Pancreas (tissue), 10 donors: ENCODE data around the gene PDF. TPM values are rescaled to one million over a fixed set of nuclear protein-coding genes. Genes with fewer than 3 reads are reported as not detected.
"Not testable (repeated sequence)": the region's sequence is repeated elsewhere in the genome, so short reads cannot be mapped to it uniquely, and the experiment has no call there.

Source experiments
- ATAC-seq, 4 donors: fragments of 200-7000 bp; cut with Tn5 transposase; one replicate each; pipeline versions ENCODE4 v1.8.0 to v1.9.1; 2020; ENCODE audit warnings: mild to moderate bottlenecking in 4 of 4, moderate library complexity in 4 of 4
- DNase-seq, 6 donors: peaks; one replicate each; pipeline ENCODE4 v3.0.0-alpha.2; 2020
- FAIRE-seq: peaks from 2 replicates; lab custom pipeline; 2012; peaks lifted over from hg19 to GRCh38; lab: Jason Lieb, UNC
- H3K27ac ChIP-seq, 4 donors: fragments of 200-600 bp; sonication (generic); 1 replicate in 3 of 4; 2 replicates in 1 of 4; pipeline versions ENCODE4 v1.5.0 to v1.8.0; 2020
- H3K27me3 ChIP-seq, 4 donors: fragments of 200-600 bp; one replicate each; pipeline ENCODE4 v1.8.0; 2021
- H3K36me3 ChIP-seq, 3 donors: fragments of 200-600 bp; sonication (generic) in 1 of 3; one replicate each; pipeline versions ENCODE4 v1.5.0 to v1.8.0; 2020 to 2021
- H3K4me1 ChIP-seq, 3 donors: fragments of 200-600 bp; one replicate each; pipeline ENCODE4 v1.8.0; 2021
- H3K4me3 ChIP-seq, 4 donors: fragments of 200-600 bp; sonication (generic) in 2 of 4; one replicate each; pipeline versions ENCODE4 v1.5.0 to v1.8.0; 2020 to 2021
- H3K9me3 ChIP-seq, 4 donors: fragments of 200-600 bp; one replicate each; pipeline ENCODE4 v1.8.0; 2021
- WGBS, 2 donors: extraction: QIAGEN DNeasy Blood & Tissue Kit; methylation state at CpG; one replicate each; pipeline ENCODE4 v1.1.7; 2013; 5-methylcytosine and 5-hydroxymethylcytosine counted together
- intact Hi-C, 3 donors: fragments of 100-400 bp; cut with DNase I; formaldehyde crosslinking; loops; one replicate each; pipeline versions ENCODE4 v1.11.1 to v1.14.2; 2022
- polyA plus RNA-seq, 2 donors: library from polyadenylated mRNA; stranded (reverse); fragments of 200-250 nt; gene quantifications; one replicate each; pipeline ENCODE4 v1.2.3, GENCODE V29; 2013
- total RNA-seq, 6 donors: library from RNA; stranded (reverse); fragmentation: NEBNext Ultra II Directional in 4 of 6; extraction: Animal tissue kit (Norgen Biotek cat#: 25700) in 4 of 6; gene quantifications; one replicate each; pipeline versions ENCODE4 v1.2.1 to v1.2.4, GENCODE V29; 2021 to 2023
- TF ChIP-seq, protein P1 (sequence below), 4 donors: fragments of 200-600 bp; sonication (generic) in 3 of 4; IDR thresholded peaks; one replicate each; pipeline versions ENCODE4 v1.5.0 to v1.8.0; 2021; ENCODE audit warnings: antibody characterized with exemption in 4 of 4
- donor health status: healthy with polysubstance abuse.
- donor health status: DM: no; HTN: no; CAD: no; lungs with moderate emphysema.
- donor health status: DM: no; HTN: no; CAD: no.
- donor health status: control.
- donor health status: control.
- donor health status: Bipolar disorder and iron deficiency.
- donor health status: DM: yes; HTN: yes; CAD: no.
- donor health status: DM: no; HTN: no; CAD: no.
- donor health status: DM: no; HTN: no; CAD: no.
- donor health status: DM: yes; HTN: yes; CAD: no.

Gene PDF
- total and polyA plus RNA-seq, 8 donors = 2.2 to 14.0 (median 6.3) TPM

DNA sequence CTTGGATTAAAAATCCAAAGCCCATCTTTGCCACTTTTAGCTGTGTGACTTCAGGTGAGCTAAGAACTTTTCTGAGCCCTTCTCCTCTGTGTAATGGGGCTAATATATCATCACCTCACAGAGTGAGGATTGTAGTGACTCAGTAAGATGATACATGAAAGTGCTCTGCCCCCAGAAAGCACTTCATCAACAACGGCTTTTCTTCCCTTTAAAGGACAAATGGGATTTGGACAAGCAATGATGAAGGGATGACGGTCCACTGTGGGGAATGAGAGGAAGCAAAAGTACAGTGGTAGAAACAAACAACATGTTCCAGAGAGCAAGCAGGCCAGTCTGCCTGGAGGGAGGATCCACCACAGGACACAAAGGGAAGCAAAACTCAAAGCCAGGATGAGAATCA lies 35.5 kb upstream of the PDF start:
- no peak for FAIRE-seq
- TF ChIP-seq, protein P1, sequence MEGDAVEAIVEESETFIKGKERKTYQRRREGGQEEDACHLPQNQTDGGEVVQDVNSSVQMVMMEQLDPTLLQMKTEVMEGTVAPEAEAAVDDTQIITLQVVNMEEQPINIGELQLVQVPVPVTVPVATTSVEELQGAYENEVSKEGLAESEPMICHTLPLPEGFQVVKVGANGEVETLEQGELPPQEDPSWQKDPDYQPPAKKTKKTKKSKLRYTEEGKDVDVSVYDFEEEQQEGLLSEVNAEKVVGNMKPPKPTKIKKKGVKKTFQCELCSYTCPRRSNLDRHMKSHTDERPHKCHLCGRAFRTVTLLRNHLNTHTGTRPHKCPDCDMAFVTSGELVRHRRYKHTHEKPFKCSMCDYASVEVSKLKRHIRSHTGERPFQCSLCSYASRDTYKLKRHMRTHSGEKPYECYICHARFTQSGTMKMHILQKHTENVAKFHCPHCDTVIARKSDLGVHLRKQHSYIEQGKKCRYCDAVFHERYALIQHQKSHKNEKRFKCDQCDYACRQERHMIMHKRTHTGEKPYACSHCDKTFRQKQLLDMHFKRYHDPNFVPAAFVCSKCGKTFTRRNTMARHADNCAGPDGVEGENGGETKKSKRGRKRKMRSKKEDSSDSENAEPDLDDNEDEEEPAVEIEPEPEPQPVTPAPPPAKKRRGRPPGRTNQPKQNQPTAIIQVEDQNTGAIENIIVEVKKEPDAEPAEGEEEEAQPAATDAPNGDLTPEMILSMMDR (IDR thresholded peaks at IDR 0.05) = no peak
- Histone ChIP-seq H3K36me3 (peaks cover 4 to 60% (median 24%) of the 10 kb centered on the region in 3 donors), H3K27me3 (no peaks in the 10 kb centered on the region), H3K9me3 (no peaks in the 10 kb centered on the region), H3K4me1 (no peaks in the 10 kb centered on the region), H3K27ac (no peak overlapping the region), H3K4me3 (no peak overlapping the region)
- intact Hi-C loops = no loop called here
- no peak for DNase-seq
- ATAC-seq = no peak
- 88 to 92% methylated on average over 2 of the region's 2 CpGs for WGBS, 2 donors

GRCh38 chr16:69364088-69364487 lies 33.7 kb upstream of the PDF start:
- TF ChIP-seq, protein P1 (IDR thresholded peaks at IDR 0.05) = no peak
- FAIRE-seq (no peak), DNase-seq (no peak), ATAC-seq (no peak)
- peaks cover 0 to 42% (median 24%) of the 10 kb centered on the region in 3 donors for H3K36me3 ChIP-seq
- 78 to 80% methylated on average over 2 of the region's 2 CpGs for WGBS, 2 donors
- intact Hi-C loops = no loop called here
- no peaks in the 10 kb centered on the region for H3K4me1 ChIP-seq
- no peaks in the 10 kb centered on the region for H3K27me3 ChIP-seq
- H3K4me3 ChIP-seq = no peak overlapping the region
- no peaks in the 10 kb centered on the region for H3K9me3 ChIP-seq
- H3K27ac ChIP-seq = no peak overlapping the region

DNA sequence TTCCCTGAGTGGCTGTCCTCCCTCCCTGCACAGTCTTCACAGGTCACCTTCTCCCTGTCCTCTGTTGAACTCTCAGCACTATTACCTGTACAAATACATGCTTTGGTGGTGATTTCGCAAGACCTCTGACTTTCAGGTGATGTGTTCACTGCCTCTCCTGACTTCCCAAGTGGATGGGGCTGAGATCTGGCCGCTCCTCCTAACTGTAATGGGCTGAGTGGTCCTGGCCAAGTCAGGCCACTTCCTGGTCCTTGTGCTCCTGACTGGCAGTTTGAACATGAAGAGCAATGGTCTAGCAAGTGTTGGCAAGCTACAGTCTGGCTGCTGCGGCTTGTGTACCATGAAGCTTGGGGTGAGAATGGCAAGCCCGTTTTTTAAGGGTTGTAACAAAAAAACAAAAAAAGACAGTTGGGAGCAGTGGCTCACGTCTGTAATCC lies 32.9 kb upstream of the PDF start:
- H3K4me1 ChIP-seq = no peaks in the 10 kb centered on the region
- intact Hi-C loops = no loop called here
- no peak overlapping the region for H3K4me3 ChIP-seq
- H3K27me3 ChIP-seq = no peaks in the 10 kb centered on the region
- peaks cover 0 to 34% (median 24%) of the 10 kb centered on the region in 3 donors for H3K36me3 ChIP-seq
- H3K9me3 ChIP-seq = no peaks in the 10 kb centered on the region
- no peak overlapping the region for H3K27ac ChIP-seq
- ATAC-seq = peak in 1 of 4 donors; percentile 31
- FAIRE-seq = no peak
- DNase-seq = no peak
- WGBS, 2 donors = 88 to 91% methylated on average over 5 of the region's 5 CpGs
- TF ChIP-seq, protein P1 (IDR thresholded peaks at IDR 0.05) = no peak

DNA sequence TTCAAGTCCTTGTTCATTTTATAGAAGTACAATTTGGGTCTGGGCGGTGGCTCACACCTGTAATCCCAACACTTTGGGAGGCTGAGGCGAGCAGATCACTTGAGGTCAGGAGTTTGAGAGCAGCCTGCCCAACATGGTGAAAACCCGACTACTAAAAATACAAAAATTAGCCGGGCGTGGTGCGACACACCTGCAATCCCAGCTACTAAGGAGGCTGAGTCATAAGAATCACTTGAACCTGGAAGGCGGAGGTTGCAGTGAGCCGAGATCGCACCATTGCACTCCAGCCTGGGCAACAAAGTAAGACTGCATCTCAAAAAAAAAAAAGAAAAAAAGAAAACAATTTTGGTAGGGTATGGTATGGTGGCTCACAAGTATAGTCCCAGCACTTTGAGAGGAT lies 29.7 kb upstream of the PDF start:
- WGBS, 2 donors = 95 to 99% methylated on average over 9 of the region's 9 CpGs
- H3K9me3 ChIP-seq, FAIRE-seq, ATAC-seq, intact Hi-C loops, H3K4me3 ChIP-seq, H3K4me1 ChIP-seq, DNase-seq, H3K27me3 ChIP-seq, H3K27ac ChIP-seq: not testable (repeated sequence)
- H3K36me3 ChIP-seq = peaks cover 0 to 16% (median 8%) of the 10 kb centered on the region in 3 donors

DNA sequence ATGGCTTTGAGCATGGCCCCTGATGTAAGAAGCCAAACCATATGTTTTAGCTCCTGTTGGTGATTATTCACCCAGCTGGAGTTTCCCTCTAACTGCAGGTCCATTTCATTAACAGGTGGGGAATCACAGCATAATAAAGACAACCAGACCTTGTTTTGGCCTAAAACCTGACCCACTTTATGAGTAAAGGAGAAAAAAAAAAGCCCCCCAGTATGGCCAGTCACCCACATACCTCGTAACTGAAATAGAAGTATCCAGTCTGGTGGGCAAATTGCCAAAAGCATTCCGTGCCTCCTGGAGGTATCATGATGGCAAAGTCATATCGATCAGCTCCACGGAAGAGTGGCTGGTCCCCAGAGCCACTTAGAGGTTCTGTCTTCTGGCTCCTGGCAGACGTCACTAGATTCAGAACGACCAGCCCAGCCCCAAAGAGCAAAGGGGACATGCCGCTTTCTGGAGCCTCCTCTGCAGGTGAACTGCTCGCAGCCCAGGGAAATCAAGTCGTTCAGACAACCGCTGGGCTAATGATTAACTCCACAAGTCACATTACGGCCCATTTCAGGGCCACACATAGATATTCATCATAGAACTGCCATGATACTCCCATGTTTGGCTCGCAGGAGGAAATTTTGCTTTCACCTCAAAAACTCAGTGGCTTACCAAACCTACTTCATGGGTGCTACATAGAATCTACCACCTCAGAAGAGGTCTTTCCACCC lies 21.1 kb upstream of the PDF start, which contains the start of gene TMED6:
TSS of gene TMED6 (minus strand) at position 478 of the 719 bp plus-strand sequence. CDS start at position 445, 33 bp downstream.
- Histone ChIP-seq H3K27ac (peak within 1 kb of the TSS; percentile 55 to 79 (median 66)), H3K27me3 (no peaks in the 10 kb centered on the region), H3K9me3 (no peaks in the 10 kb centered on the region), H3K4me3 (peak within 1 kb of the TSS; percentile 24 to 50 (median 42)), H3K36me3 (peaks cover 0 to 15% (median 5%) of the 10 kb centered on the region in 3 donors), H3K4me1 (peaks cover 7 to 15% (median 11%) of the 10 kb centered on the region in 3 donors)
- TF ChIP-seq, protein P1 (IDR thresholded peaks at IDR 0.05) = no peak
- no peak for FAIRE-seq
- DNase-seq = peak; percentile 73 to 85 (median 81)
- ATAC-seq = peak; percentile 89 to 94 (median 92)
- intact Hi-C loops = no loop called here
- WGBS, 2 donors = 11 to 18% methylated on average over 12 of the region's 12 CpGs
